Caco-2 (cell line): Measurements from ENCODE around the gene HOXC13. TPM values are rescaled to one million over a fixed set of nuclear protein-coding genes. Genes with fewer than 3 reads are reported as not detected.

Experiments
- Bru-seq: library from RNA; stranded (reverse); fragments of 400-500 nt; gene quantifications from one replicate; lab custom pipeline; 2021; lab: Mats Ljungman, UMichigan
- BruChase-seq, 2 experiments: library from RNA; stranded (reverse); fragments of 400-500 nt; gene quantifications; one replicate each; lab custom pipeline; 2021; lab: Mats Ljungman, UMichigan
- BruUV-seq: library from RNA; stranded (reverse); fragments of 400-500 nt; replicated peaks from 2 replicates; lab custom pipeline; 2021; lab: Mats Ljungman, UMichigan
- CTCF ChIA-PET: fragments of 300-600 bp; sonication (Branson Sonifier 250); formaldehyde crosslinking; loops from one replicate; lab custom pipeline; 2022; ENCODE audit warnings: antibody characterized with exemption; lab: Charles Lee
- POLR2A ChIA-PET: fragments of 300-600 bp; sonication (Branson Sonifier 250); formaldehyde crosslinking; loops from one replicate; lab custom pipeline; 2022; ENCODE audit warnings: antibody characterized with exemption; lab: Charles Lee
- DNase-seq, 2 experiments: peaks; one replicate each; pipeline versions ENCODE4 v3.0.0 to v3.0.0-alpha.2; 2020 to 2022
- H3K27me3 ChIP-seq: replicated peaks from 2 replicates; pipeline ENCODE4 v1.6.0; 2011; ENCODE audit warnings: low read length; ENCODE audit not compliant: control insufficient read depth, insufficient read depth
- H3K36me3 ChIP-seq: 2 replicates; pipeline ENCODE4 v1.5.1; 2011; ENCODE audit warnings: low read length; ENCODE audit not compliant: control insufficient read depth, insufficient read depth
- H3K4me1 ChIP-seq: fragments of 250-450 bp; sonication (Bioruptor Pico); 2 replicates; pipeline ENCODE4 v1.5.1; 2020; ENCODE audit warnings: mild to moderate bottlenecking
- H3K4me3 ChIP-seq: 2 replicates; pipeline ENCODE4 v1.5.1; 2011; ENCODE audit warnings: low read depth, mild to moderate bottlenecking, control low read depth, low read length
- H3K9me3 ChIP-seq: fragments of 250-450 bp; sonication (Bioruptor Pico); 2 replicates; pipeline ENCODE4 v1.5.1; 2020; ENCODE audit warnings: mild to moderate bottlenecking, moderate library complexity
- H3K27ac Mint-ChIP-seq: one replicate; pipeline ENCODE4 v1.8.0; 2022; ENCODE audit warnings: mixed read lengths; ENCODE audit not compliant: unreplicated experiment
- H3K27me3 Mint-ChIP-seq: one replicate; pipeline ENCODE4 v1.8.0; 2022; ENCODE audit warnings: mixed read lengths; ENCODE audit not compliant: insufficient read depth, unreplicated experiment
- H3K36me3 Mint-ChIP-seq: one replicate; pipeline ENCODE4 v1.8.0; 2022; ENCODE audit warnings: mild to moderate bottlenecking, mixed read lengths; ENCODE audit not compliant: insufficient read depth, unreplicated experiment
- H3K4me1 Mint-ChIP-seq: one replicate; pipeline ENCODE4 v1.8.0; 2022; ENCODE audit warnings: low read depth, mixed read lengths; ENCODE audit not compliant: unreplicated experiment
- H3K4me3 Mint-ChIP-seq: one replicate; pipeline ENCODE4 v1.8.0; 2022; ENCODE audit warnings: mild to moderate bottlenecking, moderate library complexity, mixed read lengths; ENCODE audit not compliant: unreplicated experiment
- H3K9me3 Mint-ChIP-seq: one replicate; pipeline ENCODE4 v1.8.0; 2022; ENCODE audit warnings: mixed read lengths; ENCODE audit not compliant: unreplicated experiment
- intact Hi-C: fragments of 100-400 bp; cut with micrococcal nuclease; formaldehyde crosslinking; loops from one replicate; pipeline ENCODE4 v1.10.0; 2022; ENCODE audit not compliant: unreplicated experiment
- long read RNA-seq: library from polyadenylated mRNA; stranded (forward); transcript quantifications from one replicate; pipeline ENCODE4 v2.0.0, GENCODE V29; 2022
- total RNA-seq: library from RNA; stranded (reverse); gene quantifications from 2 replicates; pipeline ENCODE4 v1.2.3, GENCODE V29; 2022
- TF ChIP-seq, protein P1 (sequence below), 2 experiments: fragments of 200-600 bp in 1 of 2; IDR thresholded peaks; 1 replicate in 1 of 2; 2 replicates in 1 of 2; pipeline versions ENCODE4 v1.5.1 to v1.8.0; 2011 to 2022; ENCODE audit warnings: antibody characterized with exemption in 1 of 2, control low read depth in 1 of 2, inconsistent platforms in 1 of 2, low read depth in 1 of 2, low read length in 1 of 2, mild to moderate bottlenecking in 1 of 2, moderate library complexity in 1 of 2; ENCODE audit not compliant: insufficient read depth in 1 of 2, severe bottlenecking in 1 of 2, unreplicated experiment in 1 of 2

Gene HOXC13, protein sequence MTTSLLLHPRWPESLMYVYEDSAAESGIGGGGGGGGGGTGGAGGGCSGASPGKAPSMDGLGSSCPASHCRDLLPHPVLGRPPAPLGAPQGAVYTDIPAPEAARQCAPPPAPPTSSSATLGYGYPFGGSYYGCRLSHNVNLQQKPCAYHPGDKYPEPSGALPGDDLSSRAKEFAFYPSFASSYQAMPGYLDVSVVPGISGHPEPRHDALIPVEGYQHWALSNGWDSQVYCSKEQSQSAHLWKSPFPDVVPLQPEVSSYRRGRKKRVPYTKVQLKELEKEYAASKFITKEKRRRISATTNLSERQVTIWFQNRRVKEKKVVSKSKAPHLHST
- 6.4 and 7.3 TPM in 2 replicates for total RNA-seq
- percentile 64 among the genes with signal in this experiment for Bru-seq, nascent RNA
- BruChase-seq, experiment 1, labeled RNA remaining after a 2-hour chase = percentile 76 among the genes with signal in this experiment
- BruChase-seq, experiment 2, labeled RNA remaining after a 6-hour chase = percentile 56 among the genes with signal in this experiment
- long read RNA-seq, transcript HOXC13-201 (2 exons, 2,423 nt) = major isoform, 11 of 11 reads
- long read RNA-seq, partial matches to known transcripts = 0 of 11 reads
- long read RNA-seq, other reads (novel, unspliced or antisense) = 0 of 11 reads

DNA sequence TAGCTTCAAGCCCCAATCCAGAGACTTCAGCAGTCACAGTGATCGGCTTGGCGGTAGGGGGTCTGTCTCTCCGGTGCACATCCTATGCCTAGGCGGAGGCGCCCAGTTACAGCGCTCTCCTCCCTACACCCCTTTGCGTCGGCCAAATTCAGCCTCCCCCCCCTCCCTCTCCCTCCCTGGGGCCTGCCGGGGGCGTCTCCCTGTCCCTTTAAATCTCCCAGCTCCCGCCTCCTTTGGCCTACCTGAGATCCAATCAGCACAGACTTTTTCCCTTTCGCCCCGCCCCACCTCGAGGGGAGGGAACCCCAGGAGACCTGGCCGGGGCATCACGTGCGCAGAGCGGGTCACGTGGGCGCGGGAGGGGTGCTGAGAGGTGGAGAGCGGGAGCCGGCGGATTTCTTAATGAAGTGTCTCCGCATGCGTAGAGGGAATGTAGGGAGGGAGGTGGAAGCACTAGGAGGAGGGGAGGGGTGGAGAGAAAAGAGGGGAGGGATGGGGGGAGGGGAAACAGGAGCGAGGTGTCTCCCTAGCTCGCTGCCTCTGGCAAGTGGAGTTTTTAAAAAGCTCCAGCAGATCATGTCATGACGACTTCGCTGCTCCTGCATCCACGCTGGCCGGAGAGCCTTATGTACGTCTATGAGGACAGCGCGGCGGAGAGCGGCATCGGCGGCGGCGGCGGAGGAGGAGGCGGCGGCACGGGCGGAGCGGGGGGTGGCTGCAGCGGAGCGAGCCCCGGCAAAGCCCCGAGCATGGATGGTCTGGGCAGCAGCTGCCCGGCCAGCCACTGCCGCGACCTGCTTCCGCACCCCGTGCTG, at the start of gene HOXC13:
Gene HOXC13, plus strand, starts transcription at position 506 of the 815 bp plus-strand sequence. Its CDS starts 76 bp downstream, at position 582.
- POLR2A ChIA-PET = interaction anchor here (0.6 to 0.9 kb wide), 4 partner anchors 14 to 89 kb away, joined by 3 to 7 read pairs (median 5); partner anchors contain the start of gene HOXC12
- Mint-ChIP-seq H3K9me3 (no peaks in the 10 kb centered on the region), H3K36me3 (peaks cover 13% of the 10 kb centered on the region), H3K27me3 (no peaks in the 10 kb centered on the region), H3K4me3 (peak within 1 kb of the TSS; percentile 81), H3K27ac (peak within 1 kb of the TSS; percentile 79), H3K4me1 (peaks cover 21% of the 10 kb centered on the region)
- DNase-seq = peak; percentile 100
- H3K4me3 ChIP-seq = peak within 1 kb of the TSS; percentile 93
- H3K4me1 ChIP-seq = no peaks in the 10 kb centered on the region
- no peaks in the 10 kb centered on the region; the same call in 1 of the 2 replicates for H3K27me3 ChIP-seq
- H3K9me3 ChIP-seq = no peaks in the 10 kb centered on the region
- TF ChIP-seq, protein P1, sequence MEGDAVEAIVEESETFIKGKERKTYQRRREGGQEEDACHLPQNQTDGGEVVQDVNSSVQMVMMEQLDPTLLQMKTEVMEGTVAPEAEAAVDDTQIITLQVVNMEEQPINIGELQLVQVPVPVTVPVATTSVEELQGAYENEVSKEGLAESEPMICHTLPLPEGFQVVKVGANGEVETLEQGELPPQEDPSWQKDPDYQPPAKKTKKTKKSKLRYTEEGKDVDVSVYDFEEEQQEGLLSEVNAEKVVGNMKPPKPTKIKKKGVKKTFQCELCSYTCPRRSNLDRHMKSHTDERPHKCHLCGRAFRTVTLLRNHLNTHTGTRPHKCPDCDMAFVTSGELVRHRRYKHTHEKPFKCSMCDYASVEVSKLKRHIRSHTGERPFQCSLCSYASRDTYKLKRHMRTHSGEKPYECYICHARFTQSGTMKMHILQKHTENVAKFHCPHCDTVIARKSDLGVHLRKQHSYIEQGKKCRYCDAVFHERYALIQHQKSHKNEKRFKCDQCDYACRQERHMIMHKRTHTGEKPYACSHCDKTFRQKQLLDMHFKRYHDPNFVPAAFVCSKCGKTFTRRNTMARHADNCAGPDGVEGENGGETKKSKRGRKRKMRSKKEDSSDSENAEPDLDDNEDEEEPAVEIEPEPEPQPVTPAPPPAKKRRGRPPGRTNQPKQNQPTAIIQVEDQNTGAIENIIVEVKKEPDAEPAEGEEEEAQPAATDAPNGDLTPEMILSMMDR (IDR thresholded peaks at IDR 0.05; ENCODE audit: insufficient read depth in 1 of 2, low read depth in 1 of 2, low read length in 1 of 2, severe bottlenecking in 1 of 2, unreplicated experiment in 1 of 2) = no peak
- CTCF ChIA-PET = interaction anchor here (0.5 to 4.3 kb wide), 14 partner anchors 12 to 886 kb away, joined by 3 to 18 read pairs (median 4); partner anchors contain the start of genes COPZ1, HOXC10, HOXC12 and TARBP2
- intact Hi-C loops = loop anchor here (1.0 to 5.0 kb wide), 5 partner anchors 11 to 171 kb away; partner anchors contain the start of gene HOXC12
- no peaks in the 10 kb centered on the region for H3K36me3 ChIP-seq
- no TSS peak for BruUV-seq

- intact Hi-C loops = no loop called here
- TF ChIP-seq, protein P1 (IDR thresholded peaks at IDR 0.05; ENCODE audit: insufficient read depth in 1 of 2, low read depth in 1 of 2, low read length in 1 of 2, severe bottlenecking in 1 of 2, unreplicated experiment in 1 of 2) = no peak
- no TSS peak for BruUV-seq
- Histone ChIP-seq H3K27me3 (no peaks in the 10 kb centered on the region), H3K36me3 (no peaks in the 10 kb centered on the region), H3K4me1 (no peaks in the 10 kb centered on the region), H3K9me3 (no peaks in the 10 kb centered on the region), H3K4me3 (no peak overlapping the region)
- ChIA-PET POLR2A (no interaction called here), CTCF (no interaction called here)
- H3K27me3 Mint-ChIP-seq = peaks cover 11% of the 10 kb centered on the region
- H3K27ac Mint-ChIP-seq = no peak overlapping the region
- H3K36me3 Mint-ChIP-seq = no peaks in the 10 kb centered on the region
- no peaks in the 10 kb centered on the region for H3K4me1 Mint-ChIP-seq
- no peaks in the 10 kb centered on the region for H3K9me3 Mint-ChIP-seq
- DNase-seq = no peak
- no peak overlapping the region for H3K4me3 Mint-ChIP-seq
Observed at GRCh38 chr12:53890081-53890480, 48.5 kb upstream of the HOXC13 start.
